Erythroblast (primary cell): Measurements from ENCODE around the gene THOP1.

Experiments used
- GATA1 ChIP-seq: IDR thresholded peaks from 2 replicates; pipeline ENCODE4 v1.6.1; 2011; ENCODE audit warnings: low read depth, mild to moderate bottlenecking, control low read depth, low read length, moderate library complexity
- POLR2A ChIP-seq: IDR thresholded peaks from 2 replicates; pipeline ENCODE4 v1.6.1; 2011; ENCODE audit warnings: mild to moderate bottlenecking, low read length

GRCh38 chr19:2806736-2807378, 21.6 kb downstream of the THOP1 start:
- no peak for TF ChIP-seq POLR2A
- TF ChIP-seq GATA1, result no peak
